ENCODE measurements around the gene ST8SIA6.

The ST8SIA6 gene

GRCh38 chr10:17273403-17273802, 181.0 kb downstream of the ST8SIA6 start:
- TF ChIP-seq CTCF (IDR thresholded peaks at IDR 0.05; ENCODE audit: insufficient read depth, low read length): no peak
- TF ChIP-seq REST (IDR thresholded peaks at IDR 0.05; ENCODE audit: insufficient replicate concordance, low read depth): no peak
- TF ChIP-seq SPI1 (IDR thresholded peaks at IDR 0.05; ENCODE audit: borderline replicate concordance, low read depth): no peak
- H3K27ac ChIP-seq (replicated peaks): no peak overlapping the region
- no peaks in the 10 kb centered on the region for H3K27me3 ChIP-seq (ENCODE audit: insufficient read depth, poor library complexity, severe bottlenecking)
- DNase-seq (ENCODE audit: low read depth in 1 of 2, low spot score in 1 of 2): no peak
- H3K4me3 ChIP-seq (replicated peaks; ENCODE audit: insufficient read depth, low read length): no peak overlapping the region

DNA sequence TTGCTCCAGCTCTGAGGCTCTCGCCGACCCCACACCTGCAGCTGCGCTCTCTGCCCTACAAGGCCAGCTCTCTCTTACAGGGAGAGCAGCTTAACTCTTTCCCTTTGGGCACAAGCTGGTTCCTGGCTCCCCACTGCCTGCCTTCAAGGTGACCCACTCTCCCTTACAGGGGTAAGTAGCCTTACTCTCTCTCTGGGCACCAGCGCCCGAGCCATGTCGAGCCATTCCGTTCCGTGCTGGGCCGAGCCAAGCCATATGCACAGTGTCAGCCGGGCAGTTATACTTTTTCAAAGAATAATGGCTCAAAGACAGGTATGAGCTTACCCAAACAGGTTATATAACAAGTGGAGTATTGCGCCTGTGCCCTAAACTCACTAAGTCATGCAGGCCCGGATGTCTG, 181.7 kb downstream of the ST8SIA6 start:
- Histone ChIP-seq H3K27me3 (ENCODE audit: insufficient read depth, poor library complexity, severe bottlenecking) (no peaks in the 10 kb centered on the region), H3K27ac (replicated peaks) (no peak overlapping the region), H3K4me3 (replicated peaks; ENCODE audit: insufficient read depth, low read length) (no peak overlapping the region)
- no peak for DNase-seq (ENCODE audit: low read depth in 1 of 2, low spot score in 1 of 2)
- TF ChIP-seq REST (IDR thresholded peaks at IDR 0.05; ENCODE audit: insufficient replicate concordance, low read depth): no peak
- no peak for TF ChIP-seq CTCF (IDR thresholded peaks at IDR 0.05; ENCODE audit: insufficient read depth, low read length)
- no peak for TF ChIP-seq SPI1 (IDR thresholded peaks at IDR 0.05; ENCODE audit: borderline replicate concordance, low read depth)
- no peak for TF ChIP-seq POLR2AphosphoS5 (IDR thresholded peaks at IDR 0.05; ENCODE audit: low read depth)
- TF ChIP-seq GABPA (IDR thresholded peaks at IDR 0.05; ENCODE audit: low read depth): no peak
